ENCODE results near the gene NOC3L.

Gene NOC3L

DNA sequence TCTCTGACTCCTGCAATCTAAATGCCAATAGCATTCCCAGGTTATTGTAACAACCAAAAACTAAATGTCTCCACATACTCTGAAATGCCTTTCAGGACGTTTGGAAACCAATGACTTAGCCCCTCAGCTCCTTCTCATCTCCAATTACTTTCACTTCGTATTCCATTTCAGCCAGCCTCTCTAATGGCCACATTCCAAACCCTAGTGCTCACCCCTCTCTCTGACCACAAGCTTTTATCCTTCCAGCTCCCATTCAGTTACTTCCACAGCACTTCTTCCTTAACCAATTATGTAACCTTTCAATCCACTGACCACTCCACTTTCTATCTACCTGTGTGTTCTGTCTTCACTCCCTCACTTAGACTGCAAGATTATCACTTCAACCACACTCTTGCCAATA, 4.3 kb downstream of the NOC3L start:
- Histone ChIP-seq H3K27ac (ENCODE audit: low read depth, low read length) (no peak overlapping the region), H3F3A (ENCODE audit: control insufficient read depth, insufficient read depth) (no peaks in the 10 kb centered on the region), H3K79me2 (ENCODE audit: control insufficient read depth, low read length) (peaks cover 49% of the 10 kb centered on the region), H3K9me2 (replicated peaks; ENCODE audit: control insufficient read depth, low read length) (no peaks in the 10 kb centered on the region), H3K9me3 (ENCODE audit: control insufficient read depth, insufficient read depth, low read length) (no peaks in the 10 kb centered on the region), H4K20me1 (ENCODE audit: control insufficient read depth, insufficient read depth, low read depth, low read length) (peaks cover 3% of the 10 kb centered on the region; the same call in 1 of the 2 replicates), H3K27me3 (ENCODE audit: control insufficient read depth, low read length) (no peaks in the 10 kb centered on the region), H3K4me2 (ENCODE audit: low read length) (no peak overlapping the region), H3K4me3 (ENCODE audit: low read length) (no peak overlapping the region), H3K36me3 (ENCODE audit: control insufficient read depth, low read length) (peaks cover 79% of the 10 kb centered on the region), H3K4me1 (ENCODE audit: control insufficient read depth, low read length) (peaks cover 17% of the 10 kb centered on the region)
- TF ChIP-seq, protein P1, sequence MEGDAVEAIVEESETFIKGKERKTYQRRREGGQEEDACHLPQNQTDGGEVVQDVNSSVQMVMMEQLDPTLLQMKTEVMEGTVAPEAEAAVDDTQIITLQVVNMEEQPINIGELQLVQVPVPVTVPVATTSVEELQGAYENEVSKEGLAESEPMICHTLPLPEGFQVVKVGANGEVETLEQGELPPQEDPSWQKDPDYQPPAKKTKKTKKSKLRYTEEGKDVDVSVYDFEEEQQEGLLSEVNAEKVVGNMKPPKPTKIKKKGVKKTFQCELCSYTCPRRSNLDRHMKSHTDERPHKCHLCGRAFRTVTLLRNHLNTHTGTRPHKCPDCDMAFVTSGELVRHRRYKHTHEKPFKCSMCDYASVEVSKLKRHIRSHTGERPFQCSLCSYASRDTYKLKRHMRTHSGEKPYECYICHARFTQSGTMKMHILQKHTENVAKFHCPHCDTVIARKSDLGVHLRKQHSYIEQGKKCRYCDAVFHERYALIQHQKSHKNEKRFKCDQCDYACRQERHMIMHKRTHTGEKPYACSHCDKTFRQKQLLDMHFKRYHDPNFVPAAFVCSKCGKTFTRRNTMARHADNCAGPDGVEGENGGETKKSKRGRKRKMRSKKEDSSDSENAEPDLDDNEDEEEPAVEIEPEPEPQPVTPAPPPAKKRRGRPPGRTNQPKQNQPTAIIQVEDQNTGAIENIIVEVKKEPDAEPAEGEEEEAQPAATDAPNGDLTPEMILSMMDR (IDR thresholded peaks at IDR 0.05; ENCODE audit: low read depth, low read length, poor library complexity, severe bottlenecking), result no peak
- no peak for TF ChIP-seq EZH2phosphoT487 (IDR thresholded peaks at IDR 0.05; ENCODE audit: borderline replicate concordance, low read length)

DNA sequence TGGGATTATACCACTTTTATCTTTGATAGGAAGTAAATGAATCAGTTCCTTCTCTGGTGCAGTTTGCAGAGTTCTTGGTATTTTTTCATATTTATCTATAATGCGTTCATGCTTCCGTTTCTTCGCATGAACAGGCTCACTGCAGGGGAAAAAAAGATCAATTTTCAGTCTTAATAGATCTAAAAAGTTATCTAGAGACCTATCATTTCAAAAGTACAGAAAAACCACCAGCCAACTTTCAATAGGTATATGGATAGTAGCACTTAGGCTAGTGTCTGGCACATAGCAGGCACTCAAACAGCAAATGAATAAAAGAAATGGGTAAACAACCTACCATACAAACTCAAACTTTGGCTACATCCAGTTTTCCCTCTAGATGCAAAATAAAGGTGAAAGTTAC, 5.5 kb downstream of the NOC3L start:
- Histone ChIP-seq H3K79me2 (ENCODE audit: control insufficient read depth, low read length) (peaks cover 43% of the 10 kb centered on the region), H3K9me3 (ENCODE audit: control insufficient read depth, insufficient read depth, low read length) (no peaks in the 10 kb centered on the region), H3K27me3 (ENCODE audit: control insufficient read depth, low read length) (no peaks in the 10 kb centered on the region), H3K9me2 (replicated peaks; ENCODE audit: control insufficient read depth, low read length) (no peaks in the 10 kb centered on the region), H3K4me1 (ENCODE audit: control insufficient read depth, low read length) (peaks cover 11% of the 10 kb centered on the region), H4K20me1 (ENCODE audit: control insufficient read depth, insufficient read depth, low read depth, low read length) (peaks cover 3% of the 10 kb centered on the region; the same call in 1 of the 2 replicates), H3K36me3 (ENCODE audit: control insufficient read depth, low read length) (peaks cover 89% of the 10 kb centered on the region), H3K4me3 (ENCODE audit: low read length) (no peak overlapping the region), H3F3A (ENCODE audit: control insufficient read depth, insufficient read depth) (no peaks in the 10 kb centered on the region), H3K27ac (ENCODE audit: low read depth, low read length) (no peak overlapping the region), H3K4me2 (ENCODE audit: low read length) (no peak overlapping the region)
- TF ChIP-seq EZH2phosphoT487 (IDR thresholded peaks at IDR 0.05; ENCODE audit: borderline replicate concordance, low read length), result no peak
- TF ChIP-seq, protein P1 (IDR thresholded peaks at IDR 0.05; ENCODE audit: low read depth, low read length, poor library complexity, severe bottlenecking), result no peak

DNA sequence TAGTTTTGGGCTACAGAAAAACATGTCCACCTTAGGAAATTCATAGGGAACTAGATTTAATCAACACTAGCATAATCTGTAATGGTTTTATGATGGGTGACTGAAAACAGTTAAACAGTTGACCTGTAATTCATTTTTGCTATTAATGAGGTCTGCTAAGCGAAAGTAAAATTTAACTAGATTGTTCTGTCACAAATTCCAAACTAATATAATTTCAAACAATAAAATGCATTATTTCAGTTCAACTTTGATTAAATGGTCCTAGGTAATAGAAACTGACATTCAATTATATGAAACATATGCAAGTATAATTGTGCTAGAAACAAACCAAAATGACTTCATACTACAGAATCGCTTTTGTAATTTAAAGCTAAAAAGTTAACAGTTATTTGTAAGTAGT, 6.9 kb downstream of the NOC3L start:
- no peak overlapping the region for H3K27ac ChIP-seq (ENCODE audit: low read depth, low read length)
- no peaks in the 10 kb centered on the region for H3K27me3 ChIP-seq (ENCODE audit: control insufficient read depth, low read length)
- peaks cover 3% of the 10 kb centered on the region; the same call in 1 of the 2 replicates for H4K20me1 ChIP-seq (ENCODE audit: control insufficient read depth, insufficient read depth, low read depth, low read length)
- H3K79me2 ChIP-seq (ENCODE audit: control insufficient read depth, low read length), result peaks cover 30% of the 10 kb centered on the region
- no peaks in the 10 kb centered on the region for H3F3A ChIP-seq (ENCODE audit: control insufficient read depth, insufficient read depth)
- H3K9me3 ChIP-seq (ENCODE audit: control insufficient read depth, insufficient read depth, low read length), result no peaks in the 10 kb centered on the region
- TF ChIP-seq EZH2phosphoT487 (IDR thresholded peaks at IDR 0.05; ENCODE audit: borderline replicate concordance, low read length), result no peak
- TF ChIP-seq, protein P1 (IDR thresholded peaks at IDR 0.05; ENCODE audit: low read depth, low read length, poor library complexity, severe bottlenecking), result no peak
- H3K4me3 ChIP-seq (ENCODE audit: low read length), result no peak overlapping the region
- no peaks in the 10 kb centered on the region for H3K4me1 ChIP-seq (ENCODE audit: control insufficient read depth, low read length)
- no peak overlapping the region for H3K4me2 ChIP-seq (ENCODE audit: low read length)
- peaks cover 92% of the 10 kb centered on the region for H3K36me3 ChIP-seq (ENCODE audit: control insufficient read depth, low read length)
- H3K9me2 ChIP-seq (replicated peaks; ENCODE audit: control insufficient read depth, low read length), result no peaks in the 10 kb centered on the region
